Right lobe of liver (tissue), 6 donors: ENCODE measurements around the gene ARNT2. TPM values are rescaled to one million over a fixed set of nuclear protein-coding genes. Genes with fewer than 3 reads are reported as not detected.
A peak's percentile ranks its signal among the peaks of the same experiment; 100 is the strongest.

ENCODE experiments used
- ATAC-seq, 4 donors: fragments of 200-7000 bp; cut with Tn5 transposase; one replicate each; pipeline ENCODE4 v1.9.1; 2020; ENCODE audit warnings: mild to moderate bottlenecking in 4 of 4, moderate library complexity in 4 of 4
- DNase-seq, 3 donors: peaks; one replicate each; pipeline ENCODE4 v3.0.0-alpha.2; 2020
- H3K27ac ChIP-seq, 3 donors: fragments of 200-600 bp; one replicate each; pipeline ENCODE4 v1.8.0; 2022
- H3K27me3 ChIP-seq, 2 donors: fragments of 200-600 bp; one replicate each; pipeline ENCODE4 v1.8.0; 2022
- H3K36me3 ChIP-seq, 4 donors: fragments of 200-600 bp; sonication (generic) in 1 of 4; one replicate each; pipeline versions ENCODE4 v1.5.1 to v1.8.0; 2017 to 2022; ENCODE audit warnings: control low read depth in 1 of 4
- H3K4me1 ChIP-seq, 4 donors: fragments of 200-600 bp; sonication (generic) in 1 of 4; one replicate each; pipeline versions ENCODE4 v1.5.1 to v1.8.0; 2017 to 2022; ENCODE audit warnings: control low read depth in 1 of 4
- H3K4me3 ChIP-seq, 3 donors: fragments of 200-600 bp; one replicate each; pipeline ENCODE4 v1.8.0; 2022
- H3K9me3 ChIP-seq, 4 donors: fragments of 200-600 bp; sonication (generic) in 1 of 4; one replicate each; pipeline versions ENCODE4 v1.5.1 to v1.8.0; 2017 to 2022; ENCODE audit warnings: control low read depth in 1 of 4
- POLR2A ChIP-seq: fragments of 450-650 bp; IDR thresholded peaks from one replicate; pipeline ENCODE4 v1.6.1; 2017; ENCODE audit warnings: antibody characterized with exemption, mild to moderate bottlenecking
- WGBS: methylation state at CpG from one replicate; pipeline ENCODE4 v1.1.6; 2018; ENCODE audit warnings: low coverage, low lambda C conversion rate; ENCODE audit not compliant: insufficient coverage; ENCODE audit errors: missing lambda C conversion rate; 5-methylcytosine and 5-hydroxymethylcytosine counted together
- intact Hi-C, 2 donors: fragments of 100-400 bp; cut with DNase I; formaldehyde crosslinking; loops; one replicate each; pipeline versions ENCODE4 v1.11.2 to v1.14.1; 2022
- total RNA-seq, 6 experiments: library from RNA; depleted of rRNA in 2 of 6; stranded (reverse); fragments of >200 nt in 2 of 6; fragmentation: NEBNext Ultra II Directional in 3 of 6; extraction: Animal tissue kit (Norgen Biotek cat#: 25700) in 3 of 6; gene quantifications; one replicate each; pipeline versions ENCODE4 v1.1.0 to v1.2.4, GENCODE V29; 2016 to 2023
- TF ChIP-seq, protein P1 (sequence below), 4 donors: fragments of 200-600 bp in 3 of 4; fragments of 450-650 bp in 1 of 4; IDR thresholded peaks; one replicate each; pipeline versions ENCODE4 v1.5.1 to v1.8.0; 2016 to 2022; ENCODE audit warnings: antibody characterized with exemption in 4 of 4, mild to moderate bottlenecking in 2 of 4
- donor health status: DM: no; HTN: yes; CAD: no.
- donor health status: DM: no; HTN: no; CAD: no.
- donor health status: DM: no; HTN: no; CAD: no.
- donor health status: DM: no; HTN: yes; CAD: no.
- donor health status: DM: no; HTN: yes; CAD: no.

The ARNT2 gene
- total RNA-seq, 6 experiments from 2014 or later = 0.12 to 1.3 (median 0.46) TPM

DNA sequence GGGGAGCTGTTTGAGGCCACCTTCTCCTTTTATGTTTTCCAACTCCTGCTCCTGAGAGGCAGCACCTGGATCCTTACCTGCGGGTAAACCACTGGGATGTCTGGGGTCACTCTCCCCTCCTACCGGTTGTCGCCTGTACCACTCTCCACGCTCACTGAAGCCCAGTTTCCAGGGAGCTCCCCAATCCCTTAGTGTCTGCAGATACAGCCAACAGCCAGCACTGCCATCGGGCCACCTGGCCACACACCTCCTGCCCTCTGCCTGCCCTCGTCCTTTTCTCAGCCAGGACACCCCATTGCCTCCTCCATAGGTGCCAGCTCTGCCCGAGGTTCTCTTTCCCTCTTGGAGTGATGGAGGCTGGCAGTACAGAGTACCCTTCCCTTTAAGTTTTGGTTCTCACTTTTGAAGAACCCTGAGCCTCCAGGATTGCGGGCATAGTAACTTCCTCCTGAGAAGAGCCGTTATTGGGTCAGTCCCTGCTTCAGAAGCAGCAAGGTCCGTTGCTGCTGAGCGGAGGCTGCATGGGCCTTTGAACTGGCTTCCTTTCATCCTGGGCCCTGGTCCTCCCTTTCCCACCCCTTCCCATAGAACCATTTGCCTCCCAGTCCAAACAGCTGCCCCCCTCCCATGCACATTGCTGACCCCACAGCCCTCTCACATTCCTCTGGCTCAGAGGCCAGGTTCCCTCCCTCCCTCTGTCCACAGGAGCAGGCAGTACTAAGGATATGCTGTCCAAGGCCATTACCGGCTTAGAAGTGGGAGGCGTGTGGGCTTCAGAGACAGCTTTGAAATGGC, 30.9 kb downstream of the ARNT2 start:
- ATAC-seq (peak in 1 of 4 donors; percentile 22), DNase-seq (no peak)
- 38% methylated on average over 10 of the region's 13 CpGs for WGBS
- H3K36me3 ChIP-seq = no peaks in the 10 kb centered on the region
- H3K27me3 ChIP-seq = no peaks in the 10 kb centered on the region
- TF ChIP-seq, protein P1, sequence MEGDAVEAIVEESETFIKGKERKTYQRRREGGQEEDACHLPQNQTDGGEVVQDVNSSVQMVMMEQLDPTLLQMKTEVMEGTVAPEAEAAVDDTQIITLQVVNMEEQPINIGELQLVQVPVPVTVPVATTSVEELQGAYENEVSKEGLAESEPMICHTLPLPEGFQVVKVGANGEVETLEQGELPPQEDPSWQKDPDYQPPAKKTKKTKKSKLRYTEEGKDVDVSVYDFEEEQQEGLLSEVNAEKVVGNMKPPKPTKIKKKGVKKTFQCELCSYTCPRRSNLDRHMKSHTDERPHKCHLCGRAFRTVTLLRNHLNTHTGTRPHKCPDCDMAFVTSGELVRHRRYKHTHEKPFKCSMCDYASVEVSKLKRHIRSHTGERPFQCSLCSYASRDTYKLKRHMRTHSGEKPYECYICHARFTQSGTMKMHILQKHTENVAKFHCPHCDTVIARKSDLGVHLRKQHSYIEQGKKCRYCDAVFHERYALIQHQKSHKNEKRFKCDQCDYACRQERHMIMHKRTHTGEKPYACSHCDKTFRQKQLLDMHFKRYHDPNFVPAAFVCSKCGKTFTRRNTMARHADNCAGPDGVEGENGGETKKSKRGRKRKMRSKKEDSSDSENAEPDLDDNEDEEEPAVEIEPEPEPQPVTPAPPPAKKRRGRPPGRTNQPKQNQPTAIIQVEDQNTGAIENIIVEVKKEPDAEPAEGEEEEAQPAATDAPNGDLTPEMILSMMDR (IDR thresholded peaks at IDR 0.05) = no peak
- no peak for TF ChIP-seq POLR2A
- no peak overlapping the region for H3K27ac ChIP-seq
- intact Hi-C loops = no loop called here
- H3K9me3 ChIP-seq = no peaks in the 10 kb centered on the region
- H3K4me3 ChIP-seq = no peak overlapping the region
- no peaks in the 10 kb centered on the region for H3K4me1 ChIP-seq

DNA sequence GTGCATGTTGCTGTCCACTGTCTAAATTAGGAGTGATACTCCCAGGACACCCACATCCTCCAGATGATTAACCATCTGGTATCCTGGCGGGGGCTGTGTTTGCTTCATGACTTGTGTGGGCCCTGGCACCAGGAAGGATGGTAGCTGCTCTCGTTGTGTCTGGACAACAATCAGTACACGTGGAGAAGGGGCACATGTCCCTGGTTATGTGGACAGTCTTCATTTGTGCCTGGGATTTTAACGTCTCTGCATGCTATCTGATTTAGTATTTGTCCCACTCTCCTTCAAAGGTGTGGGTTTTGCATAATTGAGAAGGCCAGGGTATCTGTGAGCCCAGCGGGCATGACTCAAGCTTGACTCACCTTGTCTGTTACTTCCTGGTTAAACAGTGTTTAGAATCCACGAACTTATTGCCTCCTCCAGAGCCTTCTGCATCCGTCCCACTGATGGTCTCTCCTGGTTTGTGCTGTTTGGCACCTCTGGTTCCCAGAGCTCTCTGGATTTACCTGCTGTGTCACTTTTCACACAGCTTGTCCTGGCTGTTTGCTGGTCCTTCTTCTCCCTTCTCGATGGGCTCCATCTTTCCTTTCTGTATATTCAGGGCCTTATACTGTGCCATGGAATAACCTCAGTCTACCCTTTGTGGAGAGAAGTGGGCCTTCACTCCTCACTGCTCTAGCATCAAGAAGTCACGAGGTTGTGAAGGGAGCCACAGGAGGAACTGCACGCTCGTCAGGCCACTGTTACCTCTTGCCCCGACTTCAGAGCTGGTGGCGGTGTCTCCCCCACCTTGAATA, 32.5 kb downstream of the ARNT2 start:
- Histone ChIP-seq H3K27ac (no peak overlapping the region), H3K9me3 (no peaks in the 10 kb centered on the region), H3K36me3 (no peaks in the 10 kb centered on the region), H3K27me3 (no peaks in the 10 kb centered on the region), H3K4me1 (no peaks in the 10 kb centered on the region), H3K4me3 (no peak overlapping the region)
- ATAC-seq = peak in 2 of 4 donors; percentile 20 to 72
- no peak for TF ChIP-seq POLR2A
- TF ChIP-seq, protein P1 (IDR thresholded peaks at IDR 0.05) = no peak
- 73% methylated on average over 9 of the region's 13 CpGs for WGBS
- DNase-seq = no peak
- intact Hi-C loops = no loop called here

DNA sequence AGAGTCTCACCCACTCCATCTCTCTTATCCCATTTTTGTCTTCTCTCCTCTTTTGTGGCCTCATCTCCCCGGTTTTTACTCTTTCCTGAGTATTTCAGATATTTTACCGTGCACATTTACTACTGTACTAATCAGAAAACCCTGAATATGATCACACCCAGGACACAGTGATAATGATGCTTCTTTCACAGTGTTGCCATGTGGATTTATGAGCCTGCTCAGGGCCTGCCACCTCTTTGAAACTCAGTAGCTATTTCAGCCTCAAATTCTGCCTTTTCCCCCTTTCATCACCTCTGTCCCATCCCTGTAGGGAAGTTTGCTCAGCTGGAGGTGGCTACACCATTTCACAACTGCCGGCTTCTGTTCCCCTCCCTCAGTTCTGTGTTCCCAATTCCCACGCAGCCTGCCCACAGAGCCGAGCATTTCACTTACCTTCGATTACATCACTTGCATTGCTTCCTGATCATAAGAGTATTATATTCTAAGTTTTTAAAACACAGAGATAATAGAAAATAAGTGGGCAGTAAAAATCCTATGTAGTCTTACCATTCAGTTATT, 33.2 kb downstream of the ARNT2 start:
- H3K4me3 ChIP-seq = no peak overlapping the region
- no peak for DNase-seq
- 40% methylated on average over 6 of the region's 6 CpGs for WGBS
- H3K36me3 ChIP-seq = no peaks in the 10 kb centered on the region
- no peaks in the 10 kb centered on the region for H3K27me3 ChIP-seq
- intact Hi-C loops = no loop called here
- no peak overlapping the region for H3K27ac ChIP-seq
- TF ChIP-seq, protein P1 (IDR thresholded peaks at IDR 0.05) = no peak
- no peak for TF ChIP-seq POLR2A
- ATAC-seq = no peak
- no peaks in the 10 kb centered on the region for H3K9me3 ChIP-seq
- no peaks in the 10 kb centered on the region for H3K4me1 ChIP-seq

DNA sequence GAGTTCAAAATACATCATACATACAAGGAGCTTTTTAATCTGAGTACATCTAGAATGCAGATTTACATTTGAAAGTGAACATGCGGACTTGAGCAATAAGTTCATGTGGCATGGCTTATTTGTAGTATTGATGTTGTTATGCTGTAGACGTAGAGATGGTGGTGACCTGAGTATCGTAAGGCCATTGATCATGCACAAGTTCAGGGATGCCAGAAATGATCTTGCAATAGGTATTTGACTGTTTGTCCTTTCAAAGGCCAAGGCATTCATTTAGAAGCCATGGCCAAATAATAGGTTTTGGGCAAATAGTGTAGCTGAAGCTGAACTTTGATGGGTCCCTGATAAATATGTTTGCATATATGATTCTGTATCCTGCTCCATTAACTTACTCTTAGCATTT, 35.0 kb downstream of the ARNT2 start:
- 51% methylated on average over 3 of the region's 3 CpGs for WGBS
- ATAC-seq = no peak

More for the DNA sequence above, 35.0 kb downstream of the ARNT2 start:
- Histone ChIP-seq H3K27ac (no peak overlapping the region), H3K36me3 (no peaks in the 10 kb centered on the region), H3K4me3 (no peak overlapping the region), H3K4me1 (no peaks in the 10 kb centered on the region), H3K9me3 (no peaks in the 10 kb centered on the region), H3K27me3 (no peaks in the 10 kb centered on the region)
- intact Hi-C loops = no loop called here
- TF ChIP-seq, protein P1 (IDR thresholded peaks at IDR 0.05) = no peak
- TF ChIP-seq POLR2A = no peak
- DNase-seq = no peak
